Tibial artery (tissue), 4 donors: ENCODE data around the gene MCTP1.

Source experiments
- DNase-seq, 2 donors: peaks; one replicate each; pipeline ENCODE4 v3.0.0-alpha.2; 2019
- H3K27ac ChIP-seq, 2 donors: fragments of 200-600 bp; sonication (generic) in 1 of 2; 1 replicate in 1 of 2; 2 replicates in 1 of 2; pipeline ENCODE4 v1.5.1; 2018 to 2019; ENCODE audit warnings: mild to moderate bottlenecking in 1 of 2
- H3K27me3 ChIP-seq, 2 donors: fragments of 200-600 bp; sonication (generic) in 1 of 2; one replicate each; pipeline versions ENCODE4 v1.5.1 to v1.6.0; 2016 to 2019
- H3K36me3 ChIP-seq, 3 donors: fragments of 200-600 bp; sonication (generic) in 2 of 3; one replicate each; pipeline ENCODE4 v1.5.1; 2016 to 2019; ENCODE audit warnings: mild to moderate bottlenecking in 2 of 3
- H3K4me1 ChIP-seq, 4 donors: fragments of 200-600 bp; sonication (generic) in 2 of 4; 1 replicate in 3 of 4; 2 replicates in 1 of 4; pipeline ENCODE4 v1.5.1; 2016 to 2019
- H3K4me3 ChIP-seq, 2 donors: fragments of 200-600 bp; sonication (generic) in 1 of 2; 1 replicate in 1 of 2; 2 replicates in 1 of 2; pipeline ENCODE4 v1.5.1; 2018 to 2019; ENCODE audit warnings: mild to moderate bottlenecking in 2 of 2
- H3K9me3 ChIP-seq, 3 donors: fragments of 200-600 bp; sonication (generic) in 1 of 3; one replicate each; pipeline ENCODE4 v1.5.1; 2016 to 2019
- CTCF ChIP-seq, 2 experiments: fragments of 200-600 bp in 1 of 2; fragments of 450-650 bp in 1 of 2; IDR thresholded peaks; one replicate each; pipeline ENCODE4 v1.5.1; 2017 to 2019; ENCODE audit warnings: antibody characterized with exemption in 2 of 2, mild to moderate bottlenecking in 1 of 2, moderate library complexity in 1 of 2
- intact Hi-C: fragments of 100-400 bp; cut with DNase I; formaldehyde crosslinking; loops from one replicate; pipeline ENCODE4 v1.15.0; 2023; ENCODE audit warnings: low total_unique reads

Gene MCTP1

GRCh38 chr5:95107138-95107537 is 177.8 kb downstream of the MCTP1 start:
- H3K36me3 ChIP-seq: no peaks in the 10 kb centered on the region
- no peak for TF ChIP-seq CTCF (IDR thresholded peaks at IDR 0.05)
- H3K4me1 ChIP-seq: no peaks in the 10 kb centered on the region
- no peaks in the 10 kb centered on the region for H3K9me3 ChIP-seq
- no peak for DNase-seq
- H3K27me3 ChIP-seq: no peaks in the 10 kb centered on the region
- no peak overlapping the region for H3K27ac ChIP-seq
- no peak overlapping the region for H3K4me3 ChIP-seq
- intact Hi-C loops: no loop called here

- intact Hi-C loops: no loop called here
- H3K27ac ChIP-seq: no peak overlapping the region
- no peak for DNase-seq
- no peaks in the 10 kb centered on the region for H3K36me3 ChIP-seq
- H3K4me1 ChIP-seq: no peaks in the 10 kb centered on the region
- no peaks in the 10 kb centered on the region for H3K27me3 ChIP-seq
- H3K9me3 ChIP-seq: no peaks in the 10 kb centered on the region
- TF ChIP-seq CTCF (IDR thresholded peaks at IDR 0.05): no peak
- no peak overlapping the region for H3K4me3 ChIP-seq
These were observed 179.3 kb downstream of the MCTP1 start for GRCh38 chr5:95105638-95106037.

- no peak overlapping the region for H3K27ac ChIP-seq
- no peaks in the 10 kb centered on the region for H3K9me3 ChIP-seq
- H3K27me3 ChIP-seq: no peaks in the 10 kb centered on the region
- H3K4me3 ChIP-seq: no peak overlapping the region
- DNase-seq: no peak
- intact Hi-C loops: no loop called here
- no peaks in the 10 kb centered on the region for H3K36me3 ChIP-seq
- TF ChIP-seq CTCF (IDR thresholded peaks at IDR 0.05): no peak
- H3K4me1 ChIP-seq: no peaks in the 10 kb centered on the region
These were observed 182.2 kb downstream of the MCTP1 start for GRCh38 chr5:95102687-95103086.

- H3K4me1 ChIP-seq: no peaks in the 10 kb centered on the region
- no peak overlapping the region for H3K27ac ChIP-seq
- intact Hi-C loops: no loop called here
- H3K4me3 ChIP-seq: no peak overlapping the region
- TF ChIP-seq CTCF (IDR thresholded peaks at IDR 0.05): no peak
- H3K36me3 ChIP-seq: no peaks in the 10 kb centered on the region
- no peaks in the 10 kb centered on the region for H3K27me3 ChIP-seq
- no peak for DNase-seq
- H3K9me3 ChIP-seq: no peaks in the 10 kb centered on the region
These were observed 182.8 kb downstream of the MCTP1 start for GRCh38 chr5:95102080-95102479.

GRCh38 chr5:95100551-95100950 is 184.3 kb downstream of the MCTP1 start:
- DNase-seq: no peak
- H3K36me3 ChIP-seq: no peaks in the 10 kb centered on the region
- H3K4me3 ChIP-seq: no peak overlapping the region
- no peaks in the 10 kb centered on the region for H3K4me1 ChIP-seq
- TF ChIP-seq CTCF (IDR thresholded peaks at IDR 0.05): no peak
- H3K27ac ChIP-seq: no peak overlapping the region
- no peaks in the 10 kb centered on the region for H3K9me3 ChIP-seq
- intact Hi-C loops: no loop called here
- H3K27me3 ChIP-seq: no peaks in the 10 kb centered on the region

- no peak for TF ChIP-seq CTCF (IDR thresholded peaks at IDR 0.05)
- Histone ChIP-seq H3K27me3 (no peaks in the 10 kb centered on the region), H3K4me3 (no peak overlapping the region), H3K4me1 (no peaks in the 10 kb centered on the region), H3K36me3 (no peaks in the 10 kb centered on the region), H3K9me3 (no peaks in the 10 kb centered on the region), H3K27ac (no peak overlapping the region)
- intact Hi-C loops: no loop called here
- no peak for DNase-seq
These were observed 186.9 kb downstream of the MCTP1 start for GRCh38 chr5:95098012-95098411.
